BLaER1 treated with 17β-estradiol and CSF1 and Interleukin-3, amounts not matched to agents 10 nM and 100 nM (cell line): Measurements from ENCODE around the gene BMPER.

Experiments used
- H3K27ac ChIP-seq, 11 experiments: shearing (Covaris generic); formaldehyde crosslinking; 2 replicates each; pipeline ENCODE4 v1.8.1; 2022
- H3K27me3 ChIP-seq, 11 experiments: shearing (Covaris generic); formaldehyde crosslinking; 2 replicates each; pipeline ENCODE4 v1.8.1; 2022
- H3K36me3 ChIP-seq, 11 experiments: shearing (Covaris generic); formaldehyde crosslinking; 2 replicates each; pipeline ENCODE4 v1.8.1; 2022
- H3K4me1 ChIP-seq, 10 experiments: shearing (Covaris generic); formaldehyde crosslinking; 2 replicates each; pipeline ENCODE4 v1.8.1; 2022
- H3K4me2 ChIP-seq, 11 experiments: shearing (Covaris generic); formaldehyde crosslinking; 2 replicates each; pipeline ENCODE4 v1.8.1; 2022
- H3K4me3 ChIP-seq, 10 experiments: shearing (Covaris generic); formaldehyde crosslinking; 2 replicates each; pipeline ENCODE4 v1.8.1; 2022
- H3K9ac ChIP-seq, 11 experiments: shearing (Covaris generic); formaldehyde crosslinking; 2 replicates each; pipeline ENCODE4 v1.8.1; 2022
- H3K9me3 ChIP-seq, 11 experiments: shearing (Covaris generic); formaldehyde crosslinking; replicated peaks in 1 of 11; 2 replicates each; pipeline ENCODE4 v1.8.1; 2022
- H4K20me1 ChIP-seq, 11 experiments: shearing (Covaris generic); formaldehyde crosslinking; 2 replicates each; pipeline ENCODE4 v1.8.1; 2022
- Cebpa-rat ChIP-seq, 11 experiments: shearing (Covaris generic); IDR thresholded peaks; 2 replicates each; pipeline ENCODE4 v1.8.1; 2022

The BMPER gene

GRCh38 chr7:34091321-34091917 lies 186.1 kb downstream of the BMPER start:
- H3K27ac ChIP-seq, result no peak overlapping the region
- TF ChIP-seq Cebpa-rat (IDR thresholded peaks at IDR 0.05), result no peak
- no peak overlapping the region for H3K9ac ChIP-seq
- no peak overlapping the region for H3K4me3 ChIP-seq
- H3K9me3 ChIP-seq, result peaks cover 0 to 16% (median 13%) of the 10 kb centered on the region in 11 experiments; a peak in 17 of 22 replicates
- H3K27me3 ChIP-seq, result no peaks in the 10 kb centered on the region
- H4K20me1 ChIP-seq, result no peaks in the 10 kb centered on the region
- H3K4me1 ChIP-seq, result peaks cover 0 to 14% (median 7%) of the 10 kb centered on the region in 10 experiments; a peak in 7 of 20 replicates
- H3K36me3 ChIP-seq, result no peaks in the 10 kb centered on the region
- no peak overlapping the region for H3K4me2 ChIP-seq

- Histone ChIP-seq H3K4me1 (peaks cover 0 to 5% (median 0%) of the 10 kb centered on the region in 10 experiments; a peak in 1 of 20 replicates), H3K27ac (no peak overlapping the region), H3K4me3 (no peak overlapping the region), H3K36me3 (no peaks in the 10 kb centered on the region), H3K9ac (no peak overlapping the region), H4K20me1 (no peaks in the 10 kb centered on the region), H3K4me2 (no peak overlapping the region), H3K9me3 (peaks cover 0 to 16% (median 13%) of the 10 kb centered on the region in 11 experiments; a peak in 17 of 22 replicates), H3K27me3 (no peaks in the 10 kb centered on the region)
- no peak for TF ChIP-seq Cebpa-rat (IDR thresholded peaks at IDR 0.05)
Measured at GRCh38 chr7:34093276-34093675, 187.9 kb downstream of the BMPER start.

GRCh38 chr7:34096198-34096651 lies 190.9 kb downstream of the BMPER start:
- Histone ChIP-seq H3K4me2 (no peak overlapping the region), H3K9me3 (peaks cover 0 to 16% (median 13%) of the 10 kb centered on the region in 11 experiments; a peak in 17 of 22 replicates), H3K27me3 (no peaks in the 10 kb centered on the region), H3K36me3 (no peaks in the 10 kb centered on the region), H4K20me1 (no peaks in the 10 kb centered on the region), H3K27ac (no peak overlapping the region), H3K4me3 (no peak overlapping the region), H3K9ac (no peak overlapping the region), H3K4me1 (peaks cover 0 to 5% (median 0%) of the 10 kb centered on the region in 10 experiments; a peak in 1 of 20 replicates)
- no peak for TF ChIP-seq Cebpa-rat (IDR thresholded peaks at IDR 0.05)

- H4K20me1 ChIP-seq, result no peaks in the 10 kb centered on the region
- no peak overlapping the region for H3K27ac ChIP-seq
- H3K4me2 ChIP-seq, result no peak overlapping the region
- no peak for TF ChIP-seq Cebpa-rat (IDR thresholded peaks at IDR 0.05)
- H3K9ac ChIP-seq, result no peak overlapping the region
- H3K36me3 ChIP-seq, result no peaks in the 10 kb centered on the region
- peaks cover 0 to 5% (median 0%) of the 10 kb centered on the region in 10 experiments; a peak in 1 of 20 replicates for H3K4me1 ChIP-seq
- no peak overlapping the region for H3K4me3 ChIP-seq
- H3K27me3 ChIP-seq, result no peaks in the 10 kb centered on the region
- H3K9me3 ChIP-seq, result peaks cover 0 to 16% (median 13%) of the 10 kb centered on the region in 11 experiments; a peak in 17 of 22 replicates
Measured at GRCh38 chr7:34096777-34097176, 191.4 kb downstream of the BMPER start.

- no peak for TF ChIP-seq Cebpa-rat (IDR thresholded peaks at IDR 0.05)
- H3K4me1 ChIP-seq, result peaks cover 0 to 3% (median 0%) of the 10 kb centered on the region in 10 experiments; a peak in 1 of 20 replicates
- H3K27me3 ChIP-seq, result no peaks in the 10 kb centered on the region
- H4K20me1 ChIP-seq, result no peaks in the 10 kb centered on the region
- no peak overlapping the region for H3K9ac ChIP-seq
- no peaks in the 10 kb centered on the region for H3K9me3 ChIP-seq
- H3K4me2 ChIP-seq, result no peak overlapping the region
- no peak overlapping the region for H3K4me3 ChIP-seq
- H3K27ac ChIP-seq, result no peak overlapping the region
- H3K36me3 ChIP-seq, result no peaks in the 10 kb centered on the region
Measured at GRCh38 chr7:34100661-34101060, 195.3 kb downstream of the BMPER start.

GRCh38 chr7:34104115-34104514 lies 198.8 kb downstream of the BMPER start:
- H3K36me3 ChIP-seq, result no peaks in the 10 kb centered on the region
- no peak overlapping the region for H3K4me3 ChIP-seq
- no peak overlapping the region for H3K9ac ChIP-seq
- H3K27me3 ChIP-seq, result no peaks in the 10 kb centered on the region
- H4K20me1 ChIP-seq, result no peaks in the 10 kb centered on the region
- no peak overlapping the region for H3K27ac ChIP-seq
- H3K9me3 ChIP-seq, result no peaks in the 10 kb centered on the region
- H3K4me2 ChIP-seq, result no peak overlapping the region
- TF ChIP-seq Cebpa-rat (IDR thresholded peaks at IDR 0.05), result no peak
- no peaks in the 10 kb centered on the region for H3K4me1 ChIP-seq

- no peak for TF ChIP-seq Cebpa-rat (IDR thresholded peaks at IDR 0.05)
- Histone ChIP-seq H3K27me3 (no peaks in the 10 kb centered on the region), H4K20me1 (no peaks in the 10 kb centered on the region), H3K36me3 (no peaks in the 10 kb centered on the region), H3K9ac (no peak overlapping the region), H3K27ac (no peak overlapping the region), H3K4me3 (no peak overlapping the region), H3K4me2 (no peak overlapping the region), H3K4me1 (no peaks in the 10 kb centered on the region), H3K9me3 (no peaks in the 10 kb centered on the region)
Measured at GRCh38 chr7:34104992-34105391, 199.7 kb downstream of the BMPER start.

GRCh38 chr7:34107276-34107675 lies 201.9 kb downstream of the BMPER start:
- Histone ChIP-seq H3K9me3 (no peaks in the 10 kb centered on the region), H3K9ac (no peak overlapping the region), H3K27me3 (no peaks in the 10 kb centered on the region), H3K27ac (no peak overlapping the region), H4K20me1 (no peaks in the 10 kb centered on the region), H3K4me1 (no peaks in the 10 kb centered on the region), H3K36me3 (no peaks in the 10 kb centered on the region), H3K4me3 (no peak overlapping the region), H3K4me2 (no peak overlapping the region)
- no peak for TF ChIP-seq Cebpa-rat (IDR thresholded peaks at IDR 0.05)

GRCh38 chr7:34108165-34108564 lies 202.8 kb downstream of the BMPER start:
- TF ChIP-seq Cebpa-rat (IDR thresholded peaks at IDR 0.05), result no peak
- H3K4me1 ChIP-seq, result no peaks in the 10 kb centered on the region
- H3K4me3 ChIP-seq, result no peak overlapping the region
- no peaks in the 10 kb centered on the region for H3K9me3 ChIP-seq
- no peaks in the 10 kb centered on the region for H3K27me3 ChIP-seq
- no peak overlapping the region for H3K4me2 ChIP-seq
- no peak overlapping the region for H3K9ac ChIP-seq
- no peak overlapping the region for H3K27ac ChIP-seq
- H4K20me1 ChIP-seq, result no peaks in the 10 kb centered on the region
- no peaks in the 10 kb centered on the region for H3K36me3 ChIP-seq
